HG02970 (cell line): ENCODE results near the gene C8B.

Source experiments
- ATAC-seq: cut with Tn5 transposase; IDR thresholded peaks from one replicate; pipeline ENCODE4 v1.9.1; 2021; ENCODE audit warnings: mild to moderate bottlenecking, moderate library complexity, moderate number of reproducible peaks; ENCODE audit not compliant: unreplicated experiment, low FRiP score

C8B gene

GRCh38 chr1:56934430-56935060 is 31.3 kb downstream of the C8B start:
- no peak for ATAC-seq

GRCh38 chr1:56933606-56934005 is 32.2 kb downstream of the C8B start:
- no peak for ATAC-seq

GRCh38 chr1:56933161-56933560 is 32.7 kb downstream of the C8B start:
- ATAC-seq = no peak

GRCh38 chr1:56931686-56932085 is 34.1 kb downstream of the C8B start:
- ATAC-seq = no peak

GRCh38 chr1:56931211-56931610 is 34.6 kb downstream of the C8B start:
- no peak for ATAC-seq

- no peak for ATAC-seq
These were observed 36.3 kb downstream of the C8B start for GRCh38 chr1:56929492-56929891.

GRCh38 chr1:56927986-56928385 is 37.8 kb downstream of the C8B start:
- ATAC-seq = no peak

- no peak for ATAC-seq
These were observed 38.6 kb downstream of the C8B start for GRCh38 chr1:56927171-56927570.

- ATAC-seq = no peak
These were observed 40.6 kb downstream of the C8B start for GRCh38 chr1:56925193-56925592.

GRCh38 chr1:56924116-56924515 is 41.7 kb downstream of the C8B start:
- no peak for ATAC-seq

GRCh38 chr1:56923201-56923600 is 42.6 kb downstream of the C8B start:
- no peak for ATAC-seq

GRCh38 chr1:56922507-56922906 is 43.3 kb downstream of the C8B start:
- no peak for ATAC-seq

- ATAC-seq = no peak
These were observed 43.7 kb downstream of the C8B start for GRCh38 chr1:56922070-56922469.

GRCh38 chr1:56921479-56921878 is 44.3 kb downstream of the C8B start:
- no peak for ATAC-seq

- no peak for ATAC-seq
These were observed 45.2 kb downstream of the C8B start for GRCh38 chr1:56920591-56921001.

GRCh38 chr1:56917356-56917755 is 48.5 kb downstream of the C8B start:
- ATAC-seq = no peak

GRCh38 chr1:56916630-56917029 is 49.2 kb downstream of the C8B start:
- ATAC-seq = no peak

- ATAC-seq = no peak
These were observed 49.9 kb downstream of the C8B start for GRCh38 chr1:56915960-56916359.

- no peak for ATAC-seq
These were observed 53.5 kb downstream of the C8B start for GRCh38 chr1:56912325-56912724.

GRCh38 chr1:56911098-56911938 is 54.5 kb downstream of the C8B start:
- ATAC-seq = no peak

GRCh38 chr1:56910441-56910985 is 55.3 kb downstream of the C8B start:
- ATAC-seq = no peak
